Measurements from ENCODE around the gene GRAPL.
"Not testable (repeated sequence)": the region's sequence is repeated elsewhere in the genome, so short reads cannot be mapped to it uniquely, and the experiment has no call there.

The GRAPL gene

GRCh38 chr17:19196382-19197204 lies 69.2 kb downstream of the GRAPL start:
- WGBS, result no CpG with 5 or more reads among the region's 33 CpGs
- not testable (repeated sequence) for H3K36me3 ChIP-seq (ENCODE audit: control insufficient read depth in 1 of 2, insufficient read depth in 2 of 2, low read depth in 1 of 2, low read length in 2 of 2); H2BK15ac ChIP-seq (ENCODE audit: low read depth, poor library complexity, severe bottlenecking); H3K23ac ChIP-seq (ENCODE audit: low read length in 2 of 2); DNase-seq; H2AK5ac ChIP-seq (ENCODE audit: low read length, severe bottlenecking); H3K79me1 ChIP-seq (replicated peaks; ENCODE audit: low read length, poor library complexity, severe bottlenecking); H2BK120ac ChIP-seq (ENCODE audit: low read depth, low read length); H2BK12ac ChIP-seq (ENCODE audit: low read length in 2 of 2); H3K9ac ChIP-seq (ENCODE audit: low read length); H3K27ac ChIP-seq (ENCODE audit: low read length, poor library complexity, severe bottlenecking); H3K14ac ChIP-seq (ENCODE audit: low read length in 2 of 2); H3K27me3 ChIP-seq (ENCODE audit: control insufficient read depth in 1 of 2, insufficient read depth in 1 of 2, low read length in 2 of 2); H3K9me3 ChIP-seq (ENCODE audit: control insufficient read depth, low read length); H4K91ac ChIP-seq (ENCODE audit: low read length); H2AFZ ChIP-seq (ENCODE audit: low read depth, low read length); H3K4me1 ChIP-seq (ENCODE audit: control insufficient read depth, insufficient read depth, low read depth, low read length); H3K4ac ChIP-seq (ENCODE audit: low read depth in 1 of 2, low read length in 2 of 2); H2BK5ac ChIP-seq (ENCODE audit: low read depth, low read length, poor library complexity, severe bottlenecking)
- Histone ChIP-seq H3K18ac (ENCODE audit: low read depth in 1 of 2, low read length in 2 of 2) (peak overlapping the region in 1 of 2 experiments; percentile 82), H3K4me3 (ENCODE audit: insufficient read depth in 1 of 2, low read depth in 1 of 2, low read length in 2 of 2) (peak overlapping the region; percentile 37 to 49), H4K8ac (ENCODE audit: low read length) (peak overlapping the region; percentile 45), H3K4me2 (ENCODE audit: low read length, poor library complexity, severe bottlenecking) (peak overlapping the region; percentile 23)

GRCh38 chr17:19202448-19202847 lies 75.1 kb downstream of the GRAPL start:
- H3K27me3 ChIP-seq (ENCODE audit: control insufficient read depth in 1 of 2, insufficient read depth in 1 of 2, low read length in 2 of 2); H3K4me1 ChIP-seq (ENCODE audit: control insufficient read depth, insufficient read depth, low read depth, low read length); H3K4me2 ChIP-seq (ENCODE audit: low read length, poor library complexity, severe bottlenecking); H3K4me3 ChIP-seq (ENCODE audit: insufficient read depth in 1 of 2, low read depth in 1 of 2, low read length in 2 of 2); DNase-seq; H4K91ac ChIP-seq (ENCODE audit: low read length); H3K36me3 ChIP-seq (ENCODE audit: control insufficient read depth in 1 of 2, insufficient read depth in 2 of 2, low read depth in 1 of 2, low read length in 2 of 2); H2BK5ac ChIP-seq (ENCODE audit: low read depth, low read length, poor library complexity, severe bottlenecking); H3K23ac ChIP-seq (ENCODE audit: low read length in 2 of 2); H2BK15ac ChIP-seq (ENCODE audit: low read depth, poor library complexity, severe bottlenecking); H3K18ac ChIP-seq (ENCODE audit: low read depth in 1 of 2, low read length in 2 of 2); H3K27ac ChIP-seq (ENCODE audit: low read length, poor library complexity, severe bottlenecking); H2BK12ac ChIP-seq (ENCODE audit: low read length in 2 of 2); H4K8ac ChIP-seq (ENCODE audit: low read length); H3K79me1 ChIP-seq (replicated peaks; ENCODE audit: low read length, poor library complexity, severe bottlenecking); H2AK5ac ChIP-seq (ENCODE audit: low read length, severe bottlenecking); H3K9me3 ChIP-seq (ENCODE audit: control insufficient read depth, low read length); H3K14ac ChIP-seq (ENCODE audit: low read length in 2 of 2); H3K4ac ChIP-seq (ENCODE audit: low read depth in 1 of 2, low read length in 2 of 2); H2BK120ac ChIP-seq (ENCODE audit: low read depth, low read length); H2AFZ ChIP-seq (ENCODE audit: low read depth, low read length); H3K9ac ChIP-seq (ENCODE audit: low read length): not testable (repeated sequence)
- WGBS, result no CpG with 5 or more reads among the region's 20 CpGs

GRCh38 chr17:19203429-19203828 lies 76.0 kb downstream of the GRAPL start:
- H2AK5ac ChIP-seq (ENCODE audit: low read length, severe bottlenecking); H3K4ac ChIP-seq (ENCODE audit: low read depth in 1 of 2, low read length in 2 of 2); H3K14ac ChIP-seq (ENCODE audit: low read length in 2 of 2); H2BK120ac ChIP-seq (ENCODE audit: low read depth, low read length); H3K36me3 ChIP-seq (ENCODE audit: control insufficient read depth in 1 of 2, insufficient read depth in 2 of 2, low read depth in 1 of 2, low read length in 2 of 2); H3K27me3 ChIP-seq (ENCODE audit: control insufficient read depth in 1 of 2, insufficient read depth in 1 of 2, low read length in 2 of 2); H2BK5ac ChIP-seq (ENCODE audit: low read depth, low read length, poor library complexity, severe bottlenecking); H3K18ac ChIP-seq (ENCODE audit: low read depth in 1 of 2, low read length in 2 of 2); H3K79me1 ChIP-seq (replicated peaks; ENCODE audit: low read length, poor library complexity, severe bottlenecking); H2AFZ ChIP-seq (ENCODE audit: low read depth, low read length); H3K4me1 ChIP-seq (ENCODE audit: control insufficient read depth, insufficient read depth, low read depth, low read length); H3K27ac ChIP-seq (ENCODE audit: low read length, poor library complexity, severe bottlenecking); H3K23ac ChIP-seq (ENCODE audit: low read length in 2 of 2); H3K9me3 ChIP-seq (ENCODE audit: control insufficient read depth, low read length); H3K4me3 ChIP-seq (ENCODE audit: insufficient read depth in 1 of 2, low read depth in 1 of 2, low read length in 2 of 2); H2BK15ac ChIP-seq (ENCODE audit: low read depth, poor library complexity, severe bottlenecking); H4K8ac ChIP-seq (ENCODE audit: low read length); DNase-seq; H3K4me2 ChIP-seq (ENCODE audit: low read length, poor library complexity, severe bottlenecking); H2BK12ac ChIP-seq (ENCODE audit: low read length in 2 of 2); H3K9ac ChIP-seq (ENCODE audit: low read length); H4K91ac ChIP-seq (ENCODE audit: low read length): not testable (repeated sequence)
- no CpG with 5 or more reads among the region's 3 CpGs for WGBS

All from mesenchymal stem cell (in vitro differentiated cells and primary cell).